Measurements from ENCODE around the gene AOX1. TPM values are rescaled to one million over a fixed set of nuclear protein-coding genes. Genes with fewer than 3 reads are reported as not detected.

Gene AOX1
- total RNA-seq, 1 donor from 2014 or later = 3.6 TPM

DNA sequence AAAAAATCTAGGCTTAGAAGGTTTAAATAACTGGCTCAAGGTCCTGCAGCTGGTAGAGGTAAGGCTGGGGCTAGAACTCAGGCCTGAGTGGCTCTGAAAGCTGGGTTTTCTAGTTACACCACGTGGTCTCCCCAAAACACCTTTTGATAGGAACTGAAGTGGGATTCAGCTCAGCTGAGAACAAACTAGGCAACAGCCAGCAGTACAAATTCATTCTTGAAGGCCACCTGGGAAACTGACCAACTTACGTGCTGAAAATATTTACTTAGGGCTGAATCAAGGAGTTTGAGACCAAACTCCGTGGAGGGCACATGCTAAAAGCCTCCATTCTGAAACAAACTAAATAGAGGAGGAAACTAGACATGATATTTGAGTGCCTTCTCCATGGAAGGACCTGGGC is 67.2 kb downstream of the AOX1 start:
- no peak overlapping the region for H3K4me3 ChIP-seq
- no peak for DNase-seq
- H3K27ac ChIP-seq (replicated peaks) = no peak overlapping the region
- no peaks in the 10 kb centered on the region for H3K4me1 ChIP-seq
- no peaks in the 10 kb centered on the region for H3K9me3 ChIP-seq (replicated peaks)
- peaks cover 17% of the 10 kb centered on the region for H3K27me3 ChIP-seq (ENCODE audit: low read depth)
- intact Hi-C loops (cut with micrococcal nuclease) = no loop called here
- TF ChIP-seq, protein P1, sequence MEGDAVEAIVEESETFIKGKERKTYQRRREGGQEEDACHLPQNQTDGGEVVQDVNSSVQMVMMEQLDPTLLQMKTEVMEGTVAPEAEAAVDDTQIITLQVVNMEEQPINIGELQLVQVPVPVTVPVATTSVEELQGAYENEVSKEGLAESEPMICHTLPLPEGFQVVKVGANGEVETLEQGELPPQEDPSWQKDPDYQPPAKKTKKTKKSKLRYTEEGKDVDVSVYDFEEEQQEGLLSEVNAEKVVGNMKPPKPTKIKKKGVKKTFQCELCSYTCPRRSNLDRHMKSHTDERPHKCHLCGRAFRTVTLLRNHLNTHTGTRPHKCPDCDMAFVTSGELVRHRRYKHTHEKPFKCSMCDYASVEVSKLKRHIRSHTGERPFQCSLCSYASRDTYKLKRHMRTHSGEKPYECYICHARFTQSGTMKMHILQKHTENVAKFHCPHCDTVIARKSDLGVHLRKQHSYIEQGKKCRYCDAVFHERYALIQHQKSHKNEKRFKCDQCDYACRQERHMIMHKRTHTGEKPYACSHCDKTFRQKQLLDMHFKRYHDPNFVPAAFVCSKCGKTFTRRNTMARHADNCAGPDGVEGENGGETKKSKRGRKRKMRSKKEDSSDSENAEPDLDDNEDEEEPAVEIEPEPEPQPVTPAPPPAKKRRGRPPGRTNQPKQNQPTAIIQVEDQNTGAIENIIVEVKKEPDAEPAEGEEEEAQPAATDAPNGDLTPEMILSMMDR (IDR thresholded peaks at IDR 0.05; ENCODE audit: borderline replicate concordance) = no peak
- H3K36me3 ChIP-seq = no peaks in the 10 kb centered on the region

DNA sequence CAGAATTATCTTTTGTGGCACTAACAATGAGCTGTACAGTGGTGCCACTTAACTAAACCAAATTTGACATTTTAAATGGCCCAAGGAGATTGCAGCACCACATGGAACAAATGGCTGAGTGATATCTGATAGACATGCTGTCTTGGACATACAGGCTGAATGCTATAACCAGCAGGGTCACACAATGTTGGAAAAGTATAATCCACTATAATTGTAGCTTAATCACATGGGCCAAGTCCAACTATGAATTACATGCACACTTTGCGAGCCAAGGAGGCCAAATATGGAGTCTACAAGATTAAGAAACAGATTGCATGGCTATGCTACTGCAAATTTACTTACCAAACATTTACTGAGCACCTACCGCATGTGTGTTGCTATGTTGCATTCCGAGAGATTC is 69.0 kb downstream of the AOX1 start:
- Histone ChIP-seq H3K27ac (replicated peaks) (no peak overlapping the region), H3K36me3 (no peaks in the 10 kb centered on the region), H3K4me3 (no peak overlapping the region), H3K4me1 (no peaks in the 10 kb centered on the region), H3K9me3 (replicated peaks) (no peaks in the 10 kb centered on the region), H3K27me3 (ENCODE audit: low read depth) (peaks cover 17% of the 10 kb centered on the region)
- no peak for DNase-seq
- intact Hi-C loops (cut with micrococcal nuclease) = no loop called here
- TF ChIP-seq, protein P1 (IDR thresholded peaks at IDR 0.05; ENCODE audit: borderline replicate concordance) = no peak

DNA sequence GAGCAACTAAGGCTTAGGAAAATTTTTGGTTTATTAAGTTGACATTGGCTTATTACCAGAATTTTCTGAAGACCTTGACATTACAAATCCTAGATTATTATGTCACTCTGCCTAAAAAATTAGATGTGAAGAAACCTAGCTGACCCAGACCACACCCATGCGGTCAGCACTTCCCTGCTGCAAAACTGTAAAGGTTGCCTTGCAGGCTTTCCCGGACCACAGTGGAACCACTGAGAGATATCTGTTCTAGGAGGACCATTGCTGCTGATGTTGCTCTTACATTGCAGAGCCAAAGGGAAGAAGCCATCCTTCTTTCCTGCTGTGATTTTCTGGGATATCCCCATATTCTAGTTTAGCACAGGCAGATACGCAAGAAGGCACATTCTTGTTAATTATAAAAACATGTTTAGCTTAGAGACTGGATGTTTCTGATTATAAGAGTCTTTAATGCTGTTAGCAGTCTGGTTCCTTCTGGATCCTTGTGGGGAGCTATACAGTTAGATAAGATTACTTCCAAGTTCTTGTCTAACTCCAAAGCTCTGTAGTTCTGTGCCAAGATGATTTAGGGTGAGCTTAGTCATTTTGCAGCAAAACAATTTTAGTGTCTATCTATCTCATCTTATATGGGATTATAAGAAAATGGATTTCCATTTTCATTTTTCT is 70.2 kb downstream of the AOX1 start:
- Histone ChIP-seq H3K9me3 (replicated peaks) (no peaks in the 10 kb centered on the region), H3K27ac (replicated peaks) (no peak overlapping the region), H3K36me3 (no peaks in the 10 kb centered on the region), H3K4me3 (no peak overlapping the region), H3K27me3 (ENCODE audit: low read depth) (peaks cover 13% of the 10 kb centered on the region), H3K4me1 (no peaks in the 10 kb centered on the region)
- TF ChIP-seq, protein P1 (IDR thresholded peaks at IDR 0.05; ENCODE audit: borderline replicate concordance) = no peak
- DNase-seq = no peak
- intact Hi-C loops (cut with micrococcal nuclease) = no loop called here

DNA sequence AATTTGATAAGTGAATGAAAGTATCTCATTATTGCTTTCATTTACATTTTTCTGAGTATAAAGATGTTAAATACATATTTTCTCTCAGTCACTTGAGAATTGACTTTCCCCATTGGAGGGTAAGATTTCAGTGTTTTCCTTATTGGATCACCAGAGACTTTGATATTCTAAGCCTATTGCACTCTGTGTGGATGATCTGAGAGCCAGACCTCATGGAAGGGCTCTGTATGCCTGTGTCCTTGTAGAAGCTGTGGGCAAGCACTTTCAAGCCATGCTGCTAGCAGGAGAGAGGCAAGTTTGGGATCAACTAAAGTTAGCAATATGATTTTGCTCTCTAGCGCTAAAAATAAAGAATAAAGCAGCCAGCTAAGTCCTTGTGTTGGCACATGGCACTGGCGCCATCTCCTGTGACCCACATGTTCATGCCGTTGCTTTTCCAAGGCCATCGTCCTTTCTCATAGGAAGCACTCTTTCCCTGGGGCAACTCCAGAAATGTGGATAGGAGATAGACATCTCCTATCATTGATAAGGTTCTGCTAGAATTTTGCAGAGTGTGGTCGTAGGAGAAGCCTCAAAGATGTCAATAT is 72.6 kb downstream of the AOX1 start:
- TF ChIP-seq, protein P1 (IDR thresholded peaks at IDR 0.05; ENCODE audit: borderline replicate concordance) = peak; percentile 25
- no peaks in the 10 kb centered on the region for H3K4me1 ChIP-seq
- no peaks in the 10 kb centered on the region for H3K36me3 ChIP-seq
- no peak overlapping the region for H3K4me3 ChIP-seq
- DNase-seq = no peak
- peaks cover 24% of the 10 kb centered on the region for H3K27me3 ChIP-seq (ENCODE audit: low read depth)
- intact Hi-C loops (cut with micrococcal nuclease) = no loop called here
- H3K27ac ChIP-seq (replicated peaks) = no peak overlapping the region
- no peaks in the 10 kb centered on the region for H3K9me3 ChIP-seq (replicated peaks)

DNA sequence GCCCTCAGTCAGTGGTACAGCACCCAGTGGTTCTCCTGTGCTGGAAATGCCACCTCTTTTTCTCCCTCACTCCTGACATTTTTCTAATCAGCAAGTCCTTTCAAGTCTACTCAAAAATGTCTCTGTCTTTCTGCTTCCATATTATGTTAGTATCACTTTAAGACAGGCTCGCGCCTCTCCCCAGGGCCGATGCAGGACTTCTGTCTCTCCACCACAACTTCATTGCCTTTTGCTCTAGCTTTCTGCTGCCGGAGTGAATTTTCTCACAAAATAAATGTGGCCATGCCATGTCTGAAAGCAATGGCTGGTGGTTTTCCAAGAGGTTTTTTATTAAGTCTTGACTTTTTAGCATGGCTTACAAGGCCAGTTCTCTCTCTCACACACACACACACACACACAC is 73.6 kb downstream of the AOX1 start:
- no peak for DNase-seq
- intact Hi-C loops (cut with micrococcal nuclease) = no loop called here

More for the DNA sequence above, 73.6 kb downstream of the AOX1 start:
- H3K4me1 ChIP-seq = no peaks in the 10 kb centered on the region
- H3K27me3 ChIP-seq (ENCODE audit: low read depth) = peaks cover 24% of the 10 kb centered on the region
- no peak overlapping the region for H3K4me3 ChIP-seq
- no peaks in the 10 kb centered on the region for H3K36me3 ChIP-seq
- TF ChIP-seq, protein P1 (IDR thresholded peaks at IDR 0.05; ENCODE audit: borderline replicate concordance) = no peak
- H3K9me3 ChIP-seq (replicated peaks) = no peaks in the 10 kb centered on the region
- H3K27ac ChIP-seq (replicated peaks) = no peak overlapping the region
